HEK293 (cell line): ENCODE measurements around the gene WIPF3.

Experiments
- CTCF ChIA-PET: fragments of 350-600 bp; formaldehyde crosslinking; extraction: SDS; loops from one replicate; lab custom pipeline; 2021; ENCODE audit warnings: antibody characterized with exemption; lab: Yijun Ruan, JAX
- POLR2A ChIA-PET: fragments of 300-600 bp; formaldehyde crosslinking; extraction: SDS; loops from one replicate; lab custom pipeline; 2020; ENCODE audit warnings: antibody characterized with exemption, inconsistent platforms; lab: Yijun Ruan, JAX
- H3K27ac ChIP-seq: fragments of 200-500 bp; sonication (Bioruptor generic); 2 replicates; pipeline ENCODE4 v1.5.1; 2014; ENCODE audit warnings: low read depth, low read length, control low read depth, inconsistent platforms; ENCODE audit errors: extremely low read depth
- H3K36me3 ChIP-seq, 2 experiments: fragments of 200-500 bp in 1 of 2; sonication (Bioruptor generic) in 1 of 2; 1 replicate in 1 of 2; 2 replicates in 1 of 2; pipeline ENCODE4 v1.5.1; 2014 to 2017; ENCODE audit warnings: inconsistent platforms in 2 of 2, low read length in 2 of 2; ENCODE audit not compliant: control insufficient read depth in 2 of 2, insufficient read depth in 1 of 2
- H3K4me1 ChIP-seq: fragments of 200-500 bp; sonication (Bioruptor generic); 2 replicates; pipeline ENCODE4 v1.5.1; 2014; ENCODE audit warnings: mild to moderate bottlenecking, low read length, inconsistent platforms; ENCODE audit not compliant: control insufficient read depth, insufficient read depth
- H3K4me3 ChIP-seq: 2 replicates; pipeline ENCODE4 v1.5.1; 2011; ENCODE audit warnings: low read depth, mild to moderate bottlenecking, control low read depth, low read length, moderate library complexity
- H3K9me3 ChIP-seq: fragments of 200-500 bp; sonication (Bioruptor generic); 2 replicates; pipeline ENCODE4 v1.5.1; 2014; ENCODE audit warnings: low read depth, low read length, inconsistent platforms; ENCODE audit not compliant: control insufficient read depth, insufficient read depth
- FEZF1 ChIP-seq: fragments of 450-650 bp; formaldehyde crosslinking; IDR thresholded peaks from 2 replicates; pipeline ENCODE4 v1.5.1; 2016; ENCODE audit warnings: missing biosample characterization, missing genetic modification characterization
- HOXD13 ChIP-seq: sonication (generic); formaldehyde crosslinking; IDR thresholded peaks from 2 replicates; pipeline ENCODE4 v1.8.0; 2022; ENCODE audit warnings: missing genetic modification reagents, borderline replicate concordance
- PRDM2 ChIP-seq: fragments of 450-650 bp; formaldehyde crosslinking; IDR thresholded peaks from 2 replicates; pipeline ENCODE4 v1.5.1; 2016; ENCODE audit warnings: missing biosample characterization, missing genetic modification characterization, borderline replicate concordance
- REPIN1 ChIP-seq: fragments of 450-650 bp; formaldehyde crosslinking; IDR thresholded peaks from 2 replicates; pipeline ENCODE4 v1.5.1; 2017; ENCODE audit warnings: missing biosample characterization, missing genetic modification characterization, low read depth
- ZNF121 ChIP-seq: fragments of 450-650 bp; formaldehyde crosslinking; IDR thresholded peaks from 2 replicates; pipeline ENCODE4 v1.5.1; 2016; ENCODE audit warnings: missing biosample characterization, missing genetic modification characterization
- ZNF23 ChIP-seq: fragments of 450-650 bp; formaldehyde crosslinking; IDR thresholded peaks from 2 replicates; pipeline ENCODE4 v1.5.1; 2016; ENCODE audit warnings: missing biosample characterization, missing genetic modification characterization, borderline replicate concordance
- ZNF692 ChIP-seq: fragments of 450-650 bp; formaldehyde crosslinking; IDR thresholded peaks from 2 replicates; pipeline ENCODE4 v1.5.1; 2016; ENCODE audit warnings: missing biosample characterization, missing genetic modification characterization

WIPF3 gene

GRCh38 chr7:29962035-29962434 lies 155.7 kb downstream of the WIPF3 start (continued):
- TF ChIP-seq ZNF121 (no peak), FEZF1 (tag by site-specific recombination) (no peak), ZNF692 (tag by site-specific recombination) (no peak), HOXD13 (CRISPR knock-in tag) (no peak), PRDM2 (tag by site-specific recombination) (no peak)

GRCh38 chr7:29965030-29965429 lies 158.7 kb downstream of the WIPF3 start:
- ChIA-PET CTCF (no interaction called here), POLR2A (no interaction called here)
- no peaks in the 10 kb centered on the region for H3K4me1 ChIP-seq
- peaks cover 22 to 34% of the 10 kb centered on the region in 2 experiments for H3K36me3 ChIP-seq
- H3K9me3 ChIP-seq = no peaks in the 10 kb centered on the region
- no peak for TF ChIP-seq REPIN1 (tag by site-specific recombination)
- no peak for TF ChIP-seq ZNF23 (tag by site-specific recombination)
- no peak overlapping the region for H3K27ac ChIP-seq
- no peak overlapping the region for H3K4me3 ChIP-seq
